Neutrophil (primary cell): ENCODE results near the gene CORO7.

Source experiments
- H3K27ac ChIP-seq: fragments of 200-600 bp; sonication (generic); 2 replicates; pipeline ENCODE4 v1.5.1; 2016; ENCODE audit warnings: mild to moderate bottlenecking, moderate library complexity
- H3K27me3 ChIP-seq: fragments of 200-600 bp; sonication (generic); 2 replicates; pipeline ENCODE4 v1.6.0; 2016; ENCODE audit warnings: mild to moderate bottlenecking
- H3K36me3 ChIP-seq: fragments of 200-600 bp; sonication (generic); 2 replicates; pipeline ENCODE4 v1.5.1; 2017
- H3K4me1 ChIP-seq, 2 experiments: fragments of 200-600 bp in 1 of 2; sonication (generic) in 1 of 2; 1 replicate in 1 of 2; 2 replicates in 1 of 2; pipeline versions ENCODE4 v1.5.1 to v1.6.1; 2013 to 2016; ENCODE audit warnings: low read depth in 1 of 2, low read length in 1 of 2, mild to moderate bottlenecking in 1 of 2, moderate library complexity in 1 of 2; ENCODE audit not compliant: control insufficient read depth in 1 of 2, insufficient read depth in 1 of 2
- H3K4me3 ChIP-seq, 2 experiments: fragments of 200-600 bp in 1 of 2; sonication (generic) in 1 of 2; 1 replicate in 1 of 2; 2 replicates in 1 of 2; pipeline ENCODE4 v1.5.1; 2013 to 2016; ENCODE audit warnings: low read depth in 1 of 2, low read length in 1 of 2, mild to moderate bottlenecking in 1 of 2, moderate library complexity in 1 of 2
- H3K9me3 ChIP-seq: fragments of 200-600 bp; sonication (generic); 2 replicates; pipeline ENCODE4 v1.5.1; 2016
- TF ChIP-seq, protein P1 (sequence below): fragments of 200-600 bp; sonication (generic); IDR thresholded peaks from 2 replicates; pipeline ENCODE4 v1.5.1; 2016; ENCODE audit warnings: antibody characterized with exemption

CORO7 gene

GRCh38 chr16:4352843-4353242, 63.6 kb downstream of the CORO7 start:
- peak overlapping the region; percentile 41 for H3K27ac ChIP-seq
- no peaks in the 10 kb centered on the region for H3K9me3 ChIP-seq
- peaks cover 34 to 40% of the 10 kb centered on the region in 2 experiments for H3K4me1 ChIP-seq
- H3K4me3 ChIP-seq: no peak overlapping the region
- peaks cover 50% of the 10 kb centered on the region for H3K36me3 ChIP-seq
- TF ChIP-seq, protein P1, sequence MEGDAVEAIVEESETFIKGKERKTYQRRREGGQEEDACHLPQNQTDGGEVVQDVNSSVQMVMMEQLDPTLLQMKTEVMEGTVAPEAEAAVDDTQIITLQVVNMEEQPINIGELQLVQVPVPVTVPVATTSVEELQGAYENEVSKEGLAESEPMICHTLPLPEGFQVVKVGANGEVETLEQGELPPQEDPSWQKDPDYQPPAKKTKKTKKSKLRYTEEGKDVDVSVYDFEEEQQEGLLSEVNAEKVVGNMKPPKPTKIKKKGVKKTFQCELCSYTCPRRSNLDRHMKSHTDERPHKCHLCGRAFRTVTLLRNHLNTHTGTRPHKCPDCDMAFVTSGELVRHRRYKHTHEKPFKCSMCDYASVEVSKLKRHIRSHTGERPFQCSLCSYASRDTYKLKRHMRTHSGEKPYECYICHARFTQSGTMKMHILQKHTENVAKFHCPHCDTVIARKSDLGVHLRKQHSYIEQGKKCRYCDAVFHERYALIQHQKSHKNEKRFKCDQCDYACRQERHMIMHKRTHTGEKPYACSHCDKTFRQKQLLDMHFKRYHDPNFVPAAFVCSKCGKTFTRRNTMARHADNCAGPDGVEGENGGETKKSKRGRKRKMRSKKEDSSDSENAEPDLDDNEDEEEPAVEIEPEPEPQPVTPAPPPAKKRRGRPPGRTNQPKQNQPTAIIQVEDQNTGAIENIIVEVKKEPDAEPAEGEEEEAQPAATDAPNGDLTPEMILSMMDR: no peak
- no peaks in the 10 kb centered on the region for H3K27me3 ChIP-seq

- Histone ChIP-seq H3K27ac (peak overlapping the region; percentile 79), H3K36me3 (peaks cover 40% of the 10 kb centered on the region), H3K9me3 (no peaks in the 10 kb centered on the region), H3K4me1 (peaks cover 43 to 50% of the 10 kb centered on the region in 2 experiments), H3K27me3 (no peaks in the 10 kb centered on the region), H3K4me3 (no peak overlapping the region)
- TF ChIP-seq, protein P1: no peak
These were observed 64.5 kb downstream of the CORO7 start for GRCh38 chr16:4351880-4352279.

- H3K4me1 ChIP-seq: peaks cover 52 to 58% of the 10 kb centered on the region in 2 experiments
- peak within 1 kb of the TSS; percentile 65 to 84 for H3K4me3 ChIP-seq
- H3K27me3 ChIP-seq: no peaks in the 10 kb centered on the region
- no peaks in the 10 kb centered on the region for H3K9me3 ChIP-seq
- H3K36me3 ChIP-seq: peaks cover 32% of the 10 kb centered on the region
- TF ChIP-seq, protein P1: peak; percentile 37
- H3K27ac ChIP-seq: peak within 1 kb of the TSS; percentile 79
These were observed 65.4 kb downstream of the CORO7 start, which contains the start of gene PAM16 for GRCh38 chr16:4350787-4351659. TSS of gene PAM16 (minus strand) at chr16:4351321. CDS start at chr16:4351234, 87 bp downstream.

GRCh38 chr16:4350365-4350786, 66.0 kb downstream of the CORO7 start:
- Histone ChIP-seq H3K27ac (peak overlapping the region; percentile 79), H3K36me3 (peaks cover 25% of the 10 kb centered on the region), H3K9me3 (no peaks in the 10 kb centered on the region), H3K4me3 (peak overlapping the region; percentile 65 to 84), H3K4me1 (peaks cover 58 to 65% of the 10 kb centered on the region in 2 experiments), H3K27me3 (no peaks in the 10 kb centered on the region)
- TF ChIP-seq, protein P1: no peak

GRCh38 chr16:4349332-4349731, 67.1 kb downstream of the CORO7 start:
- TF ChIP-seq, protein P1: no peak
- Histone ChIP-seq H3K9me3 (no peaks in the 10 kb centered on the region), H3K36me3 (peaks cover 15% of the 10 kb centered on the region), H3K4me3 (no peak overlapping the region), H3K27ac (peak overlapping the region; percentile 55), H3K27me3 (no peaks in the 10 kb centered on the region), H3K4me1 (peaks cover 69 to 72% of the 10 kb centered on the region in 2 experiments)
